Activated T-cell treated with anti-CD3 and anti-CD28 coated beads, Interleukin-2, amount 50 U/mL, for 1 hour (primary cell): Measurements from ENCODE around the gene MED4.

Experiments used
- DNase-seq: peaks from one replicate; pipeline ENCODE4 v3.0.0-alpha.2; 2020

MED4 gene

GRCh38 chr13:48094781-48095502 is at the start of gene MED4:
MED4 (minus strand) TSS chr13:48095104; CDS start chr13:48095078, 26 bp downstream.
- peak; percentile 99 for DNase-seq

GRCh38 chr13:48144413-48145035 is 49.6 kb upstream of the MED4 start:
- no peak for DNase-seq

- DNase-seq: no peak
Measured at GRCh38 chr13:48142436-48142835, 47.5 kb upstream of the MED4 start.

GRCh38 chr13:48138270-48138669 is 43.4 kb upstream of the MED4 start:
- DNase-seq: no peak

- DNase-seq: no peak
Measured at GRCh38 chr13:48132961-48133360, 38.1 kb upstream of the MED4 start.

- no peak for DNase-seq
Measured at GRCh38 chr13:48131533-48131932, 36.6 kb upstream of the MED4 start.

- peak; percentile 44 for DNase-seq
Measured at GRCh38 chr13:48126944-48127830, 32.3 kb upstream of the MED4 start.

GRCh38 chr13:48125794-48126228 is 30.9 kb upstream of the MED4 start:
- DNase-seq: no peak

GRCh38 chr13:48123812-48124211 is 28.9 kb upstream of the MED4 start:
- DNase-seq: no peak

GRCh38 chr13:48121733-48122132 is 26.8 kb upstream of the MED4 start:
- DNase-seq: no peak

GRCh38 chr13:48120241-48120640 is 25.3 kb upstream of the MED4 start:
- DNase-seq: no peak

- no peak for DNase-seq
Measured at GRCh38 chr13:48118030-48118429, 23.1 kb upstream of the MED4 start.

GRCh38 chr13:48116808-48117207 is 21.9 kb upstream of the MED4 start:
- no peak for DNase-seq

GRCh38 chr13:48113756-48114130 is 18.8 kb upstream of the MED4 start:
- DNase-seq: no peak

- no peak for DNase-seq
Measured at GRCh38 chr13:48112896-48113755, 18.2 kb upstream of the MED4 start.

- DNase-seq: no peak
Measured at GRCh38 chr13:48110931-48111721, 16.2 kb upstream of the MED4 start.

GRCh38 chr13:48110132-48110868 is 15.4 kb upstream of the MED4 start:
- no peak for DNase-seq

- no peak for DNase-seq
Measured at GRCh38 chr13:48108106-48108505, 13.2 kb upstream of the MED4 start.

GRCh38 chr13:48097793-48098192 is 2.9 kb upstream of the MED4 start:
- no peak for DNase-seq

GRCh38 chr13:48096670-48097069 is 1.8 kb upstream of the MED4 start:
- no peak for DNase-seq

GRCh38 chr13:48094404-48094780 is 512 bp downstream of the MED4 start:
- no peak for DNase-seq
